Left cardiac atrium (tissue), 4 donors: ENCODE data around the gene CPLX3. TPM values are rescaled to one million over a fixed set of nuclear protein-coding genes. Genes with fewer than 3 reads are reported as not detected.

Source experiments
- ATAC-seq, 2 donors: fragments of 200-7000 bp; cut with Tn5 transposase; one replicate each; pipeline ENCODE4 v1.9.1; 2020; ENCODE audit warnings: mild to moderate bottlenecking in 2 of 2, moderate library complexity in 2 of 2
- DNase-seq: peaks from one replicate; pipeline ENCODE4 v3.0.0-alpha.2; 2020
- intact Hi-C, 2 donors: fragments of 100-400 bp; cut with DNase I; formaldehyde crosslinking; loops; one replicate each; pipeline versions ENCODE4 v1.14.1 to v1.15.1; 2022 to 2023
- total RNA-seq, 2 donors: library from RNA; stranded (reverse); fragmentation: NEBNext Ultra II Directional; extraction: Animal tissue kit (Norgen Biotek cat#: 25700); gene quantifications; one replicate each; pipeline ENCODE4 v1.2.1, GENCODE V29; 2021
- donor health status: DM: no; HTN: yes; CAD: no.
- donor health status: DM: no; HTN: yes; CAD: no; lungs with severe emphysema.
- donor health status: DM: yes; HTN: yes; CAD: no.
- donor health status: Dilated cardiomyopathy.

Gene CPLX3
- total RNA-seq, 2 donors from 2014 or later = 11.0 to 24.5 TPM

DNA sequence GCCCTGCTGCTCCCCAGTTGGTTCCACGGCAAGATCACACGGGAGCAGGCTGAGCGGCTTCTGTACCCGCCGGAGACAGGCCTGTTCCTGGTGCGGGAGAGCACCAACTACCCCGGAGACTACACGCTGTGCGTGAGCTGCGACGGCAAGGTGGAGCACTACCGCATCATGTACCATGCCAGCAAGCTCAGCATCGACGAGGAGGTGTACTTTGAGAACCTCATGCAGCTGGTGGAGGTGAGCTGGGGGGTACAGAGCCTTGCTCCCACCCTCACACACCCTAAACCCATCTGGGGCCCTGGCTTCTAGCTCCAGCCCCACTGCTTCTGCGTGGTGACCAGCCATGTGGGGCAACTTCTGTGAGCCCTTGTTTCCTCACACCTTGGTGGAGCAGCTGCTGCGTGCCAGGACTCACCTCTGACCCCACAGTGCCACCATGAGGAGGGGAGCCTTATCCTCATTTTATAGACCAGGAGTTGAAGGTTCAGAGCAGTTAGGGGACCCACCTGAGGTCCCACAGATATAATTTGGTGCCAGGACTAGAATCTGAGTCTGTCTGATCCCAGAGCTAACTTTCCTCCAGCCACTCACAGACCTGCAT lies 27.1 kb upstream of the CPLX3 start:
- ATAC-seq = no peak
- no peak for DNase-seq
- intact Hi-C loops = no loop called here

DNA sequence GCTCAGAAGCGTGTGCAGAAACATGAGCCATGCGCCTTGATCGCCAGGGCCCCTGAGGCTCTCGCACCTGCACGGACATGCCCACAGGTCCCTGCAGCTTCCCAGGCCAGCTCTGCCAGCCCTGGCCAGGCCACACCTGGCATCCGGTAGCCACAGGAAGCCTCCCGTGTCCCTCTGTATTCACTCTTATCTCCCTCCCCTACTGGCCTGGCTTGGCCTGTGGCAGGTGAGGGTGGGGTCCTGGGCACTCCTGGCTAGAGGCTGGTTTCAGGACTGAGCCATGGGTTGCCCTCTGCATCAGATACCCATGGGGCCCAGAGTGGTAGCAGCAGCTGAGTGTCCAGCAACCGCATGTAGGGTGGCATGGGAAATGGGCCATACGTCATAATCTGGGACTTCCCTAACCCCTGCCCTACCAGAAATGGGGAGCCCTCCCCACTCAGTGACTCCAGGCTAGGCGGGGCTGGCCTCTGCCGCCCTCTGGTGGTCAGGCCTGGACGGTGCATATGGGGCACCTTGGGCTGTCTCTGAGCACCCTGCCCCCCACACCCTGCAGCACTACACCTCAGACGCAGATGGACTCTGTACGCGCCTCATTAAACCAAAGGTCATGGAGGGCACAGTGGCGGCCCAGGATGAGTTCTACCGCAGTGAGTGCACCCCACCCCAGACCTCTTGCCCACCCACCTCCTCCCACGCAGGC lies 26.4 kb upstream of the CPLX3 start:
- intact Hi-C loops = loop anchor here in 1 of 2 donors (1.0 kb wide), 1 partner anchor 29 kb away; no protein-coding TSS in a partner anchor
- ATAC-seq = peak; percentile 87 to 90
- peak; percentile 78 for DNase-seq

DNA sequence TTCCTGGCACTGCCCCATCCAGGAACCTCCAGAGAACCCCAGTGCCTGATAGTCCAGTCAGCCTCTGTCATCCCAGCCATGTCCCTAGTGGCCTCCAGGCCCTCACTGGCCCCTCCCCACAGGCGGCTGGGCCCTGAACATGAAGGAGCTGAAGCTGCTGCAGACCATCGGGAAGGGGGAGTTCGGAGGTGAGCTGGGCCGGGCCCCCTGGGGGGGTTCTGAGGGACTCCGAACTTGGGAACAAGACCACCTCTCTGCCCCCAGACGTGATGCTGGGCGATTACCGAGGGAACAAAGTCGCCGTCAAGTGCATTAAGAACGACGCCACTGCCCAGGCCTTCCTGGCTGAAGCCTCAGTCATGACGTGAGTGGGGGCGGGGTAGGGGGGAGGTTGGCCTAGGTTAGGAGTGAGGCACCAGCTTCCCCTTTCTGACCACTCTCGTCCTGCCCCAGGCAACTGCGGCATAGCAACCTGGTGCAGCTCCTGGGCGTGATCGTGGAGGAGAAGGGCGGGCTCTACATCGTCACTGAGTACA lies 25.8 kb upstream of the CPLX3 start:
- ATAC-seq (peak in 1 of 2 donors; percentile 4), DNase-seq (no peak)
- intact Hi-C loops = loop anchor here in 1 of 2 donors (1.0 kb wide), 1 partner anchor 29 kb away; no protein-coding TSS in a partner anchor

DNA sequence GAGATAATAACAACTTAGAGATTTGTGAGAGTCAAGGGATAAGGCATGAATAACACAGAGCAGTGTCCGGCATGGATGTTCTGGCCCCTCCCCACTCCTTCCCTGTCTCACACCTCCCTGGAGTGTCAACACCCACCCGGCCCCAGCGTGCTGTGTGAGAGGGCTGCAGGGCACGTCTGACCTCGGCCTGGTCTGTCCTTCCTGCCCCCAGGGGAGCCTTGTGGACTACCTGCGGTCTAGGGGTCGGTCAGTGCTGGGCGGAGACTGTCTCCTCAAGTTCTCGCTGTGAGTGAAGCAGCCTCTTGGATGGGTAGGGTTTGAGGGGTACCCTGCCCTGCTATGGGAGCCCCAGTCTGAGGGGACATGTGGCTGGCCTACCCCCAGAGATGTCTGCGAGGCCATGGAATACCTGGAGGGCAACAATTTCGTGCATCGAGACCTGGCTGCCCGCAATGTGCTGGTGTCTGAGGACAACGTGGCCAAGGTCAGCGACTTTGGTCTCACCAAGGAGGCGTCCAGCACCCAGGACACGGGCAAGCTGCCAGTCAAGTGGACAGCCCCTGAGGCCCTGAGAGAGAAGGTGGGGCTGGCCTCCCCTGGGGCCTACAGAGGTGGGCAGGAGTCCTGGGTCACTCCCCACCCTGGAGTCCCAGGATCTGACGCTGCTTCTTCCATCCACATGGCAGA lies 25.0 kb upstream of the CPLX3 start:
- intact Hi-C loops = no loop called here
- ATAC-seq (no peak), DNase-seq (no peak)

DNA sequence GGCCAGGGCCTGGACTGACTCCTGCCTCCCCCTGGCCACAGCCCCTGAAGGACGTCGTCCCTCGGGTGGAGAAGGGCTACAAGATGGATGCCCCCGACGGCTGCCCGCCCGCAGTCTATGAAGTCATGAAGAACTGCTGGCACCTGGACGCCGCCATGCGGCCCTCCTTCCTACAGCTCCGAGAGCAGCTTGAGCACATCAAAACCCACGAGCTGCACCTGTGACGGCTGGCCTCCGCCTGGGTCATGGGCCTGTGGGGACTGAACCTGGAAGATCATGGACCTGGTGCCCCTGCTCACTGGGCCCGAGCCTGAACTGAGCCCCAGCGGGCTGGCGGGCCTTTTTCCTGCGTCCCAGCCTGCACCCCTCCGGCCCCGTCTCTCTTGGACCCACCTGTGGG lies 24.1 kb upstream of the CPLX3 start:
- intact Hi-C loops = no loop called here
- ATAC-seq = no peak
- no peak for DNase-seq

DNA sequence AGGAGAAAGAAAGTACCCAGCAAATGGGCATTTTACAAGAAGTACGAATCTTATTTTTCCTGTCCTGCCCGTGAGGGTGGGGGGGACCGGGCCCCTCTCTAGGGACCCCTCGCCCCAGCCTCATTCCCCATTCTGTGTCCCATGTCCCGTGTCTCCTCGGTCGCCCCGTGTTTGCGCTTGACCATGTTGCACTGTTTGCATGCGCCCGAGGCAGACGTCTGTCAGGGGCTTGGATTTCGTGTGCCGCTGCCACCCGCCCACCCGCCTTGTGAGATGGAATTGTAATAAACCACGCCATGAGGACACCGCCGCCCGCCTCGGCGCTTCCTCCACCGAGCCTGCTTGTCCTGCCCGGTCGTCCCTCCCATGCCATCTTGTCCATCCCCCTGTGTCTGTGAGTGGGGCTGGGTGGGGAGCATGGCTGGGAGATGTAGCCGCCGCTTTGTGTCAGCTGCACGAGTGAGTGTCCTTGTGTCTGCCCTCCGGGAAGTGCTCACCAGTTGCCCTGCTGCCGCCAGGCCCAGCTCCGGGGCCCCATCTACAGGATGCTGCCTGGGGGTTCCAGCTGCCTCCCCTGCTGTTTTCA lies 23.5 kb upstream of the CPLX3 start:
- no peak for DNase-seq
- intact Hi-C loops = no loop called here
- no peak for ATAC-seq

DNA sequence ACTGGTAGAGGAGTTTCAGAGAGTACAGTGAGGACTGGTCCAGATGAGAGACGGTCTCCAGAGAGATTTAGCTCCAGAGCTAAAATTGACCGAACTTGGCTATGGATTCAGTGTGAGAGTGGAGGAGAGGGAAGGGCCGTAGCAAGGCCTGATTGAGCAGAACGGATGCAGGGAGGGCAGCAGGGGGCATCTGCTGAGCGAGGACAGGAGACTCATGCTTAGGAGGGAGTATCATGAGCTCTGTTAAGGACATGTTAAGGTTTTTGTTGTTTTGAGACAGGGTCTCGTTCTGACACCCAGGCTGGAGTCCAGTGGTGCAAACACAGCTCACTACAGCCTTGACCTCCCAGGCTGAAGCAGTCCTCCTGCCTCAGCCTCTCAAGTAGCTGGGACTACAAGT lies 21.5 kb upstream of the CPLX3 start:
- ATAC-seq (no peak), DNase-seq (no peak)
- intact Hi-C loops = no loop called here

DNA sequence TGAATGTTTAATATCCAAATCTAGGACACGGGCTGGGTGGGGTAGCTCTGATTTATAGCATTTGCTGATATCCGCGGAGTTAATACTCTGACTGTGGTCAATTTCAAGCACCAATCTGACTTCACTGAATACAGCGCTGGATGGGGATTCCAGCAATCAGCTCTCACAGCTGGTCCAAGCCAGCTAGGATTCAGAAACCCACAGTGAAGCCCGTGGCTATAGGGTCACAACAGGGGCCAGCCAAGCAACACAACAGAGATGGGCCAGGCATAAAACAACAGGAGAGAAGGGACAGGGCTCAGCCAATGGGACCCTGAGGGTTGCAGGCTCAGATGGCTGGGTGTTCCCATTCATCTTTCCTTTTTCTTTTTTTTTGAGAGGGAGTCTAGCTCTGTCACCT lies 19.1 kb upstream of the CPLX3 start:
- intact Hi-C loops = no loop called here
- DNase-seq (no peak), ATAC-seq (no peak)

DNA sequence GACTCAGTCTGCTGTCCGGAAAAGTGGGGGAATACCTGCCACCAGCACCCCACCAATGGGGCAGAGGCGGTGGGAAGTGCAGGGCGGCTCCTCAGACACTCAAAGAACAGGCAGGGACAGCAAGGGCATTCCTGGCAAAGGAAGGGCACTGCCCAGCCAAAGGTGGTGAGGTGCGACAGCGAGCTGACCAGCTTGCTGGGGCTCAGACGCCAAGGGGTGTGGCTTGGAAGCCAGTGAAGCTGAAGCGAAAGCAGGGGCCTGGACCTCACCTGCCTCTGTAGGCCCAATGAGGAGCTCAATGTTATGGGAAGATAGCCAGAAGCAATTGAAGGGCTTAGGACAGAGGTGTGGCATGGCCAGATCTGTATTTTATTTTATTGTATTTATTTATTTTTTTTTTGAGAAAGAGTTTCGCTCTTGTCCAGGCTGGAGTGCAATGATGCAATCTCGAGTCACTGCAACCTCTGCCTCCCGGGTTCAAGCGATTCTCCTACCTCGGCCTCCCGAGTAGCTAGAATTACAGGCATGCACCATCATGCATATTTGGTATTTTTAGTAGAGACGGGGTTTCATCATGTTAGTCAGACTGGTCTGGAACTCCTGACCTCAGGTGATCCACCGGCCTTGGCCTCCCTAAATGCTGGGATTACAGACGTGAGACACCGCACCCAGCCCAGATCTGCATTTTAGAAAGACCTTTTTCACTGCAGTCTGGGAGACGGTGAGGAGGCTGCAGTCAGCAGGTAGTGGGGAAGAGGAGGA lies 18.2 kb upstream of the CPLX3 start:
- intact Hi-C loops = no loop called here
- DNase-seq (no peak), ATAC-seq (peak; percentile 52 to 73)

DNA sequence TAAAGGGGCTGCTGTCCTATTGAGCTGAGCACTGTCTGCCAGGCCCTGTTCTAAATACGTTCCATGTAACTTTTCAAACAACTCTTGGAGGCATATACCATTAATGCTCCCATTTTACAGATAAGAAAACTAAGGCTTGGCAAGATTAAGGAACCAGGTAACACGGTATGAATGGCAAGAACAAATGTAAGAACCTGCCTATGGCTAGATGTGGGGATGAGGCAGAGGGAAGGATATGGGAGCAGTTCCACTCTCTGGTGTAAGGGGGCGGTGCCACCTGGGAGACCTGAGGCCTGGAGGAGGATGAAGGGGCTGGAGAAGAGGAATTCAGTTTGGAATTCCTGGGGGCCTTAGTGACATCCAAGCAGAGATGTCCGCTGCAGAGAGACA lies 17.6 kb upstream of the CPLX3 start:
- intact Hi-C loops = no loop called here
- DNase-seq = no peak
- ATAC-seq = no peak

DNA sequence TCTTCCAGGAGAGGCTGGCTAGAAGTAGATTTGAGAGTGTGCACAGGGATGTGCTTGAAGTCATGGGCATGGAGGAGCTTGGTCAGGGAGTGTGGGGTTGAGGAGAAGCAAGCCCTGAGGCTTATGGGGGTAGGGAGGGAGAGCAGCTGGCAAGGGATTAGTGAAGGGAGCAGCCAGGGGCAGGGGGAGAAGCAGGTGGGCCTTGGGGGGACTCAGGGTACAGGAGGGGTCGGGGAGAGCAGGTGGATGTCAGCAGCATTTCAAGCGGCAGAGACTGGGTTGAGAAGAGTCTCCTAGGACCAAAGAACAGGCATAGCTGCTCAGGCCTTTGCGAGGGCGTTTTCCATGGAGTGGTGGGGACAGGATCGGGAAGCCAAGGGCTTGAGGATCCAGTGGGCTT lies 17.2 kb upstream of the CPLX3 start:
- ATAC-seq = no peak
- DNase-seq = no peak
- intact Hi-C loops = no loop called here

DNA sequence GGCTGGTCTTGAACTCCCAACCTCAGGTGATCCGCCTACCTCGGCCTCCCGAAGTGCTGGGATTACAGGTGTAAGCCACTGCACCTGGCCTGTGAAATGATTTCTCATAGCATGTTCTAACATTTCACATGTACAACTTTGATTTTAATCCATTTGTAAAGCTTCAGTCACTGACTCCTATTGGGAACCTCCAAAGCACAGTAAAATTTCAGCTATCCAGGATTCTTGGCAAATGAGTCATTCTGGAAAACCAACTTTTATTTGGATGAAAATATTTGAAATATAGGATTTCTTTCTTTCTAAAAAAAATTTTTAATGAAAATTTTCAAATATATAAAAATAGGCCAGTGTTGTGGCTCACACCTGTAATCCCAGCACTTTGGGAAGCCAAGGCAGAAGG lies 16.5 kb upstream of the CPLX3 start:
- ATAC-seq (no peak), DNase-seq (no peak)
- intact Hi-C loops = no loop called here

DNA sequence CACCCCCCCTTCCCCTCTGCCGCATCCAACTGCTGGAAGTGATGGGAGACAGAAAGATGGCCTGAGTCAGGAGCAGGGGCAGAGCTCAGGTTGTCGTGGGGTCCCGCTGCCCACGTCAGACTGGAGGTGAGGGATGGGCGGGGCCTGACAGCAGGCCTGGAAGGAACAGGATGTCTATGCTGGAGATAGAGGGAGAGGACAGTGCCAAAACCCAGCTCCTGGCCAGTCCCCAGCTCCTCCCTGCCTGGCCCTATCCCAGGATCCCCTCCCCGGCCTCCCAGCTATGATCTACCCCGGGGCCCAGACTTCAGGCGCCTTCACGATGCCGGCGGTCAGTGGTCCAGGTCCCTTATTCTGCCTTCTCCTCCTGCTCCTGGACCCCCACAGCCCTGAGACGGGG lies 13.9 kb upstream of the CPLX3 start, which contains the start of gene LMAN1L:
Gene LMAN1L, plus strand, starts transcription at position 303 of the 400 bp plus-strand sequence. Its CDS starts 20 bp downstream, at position 323.
- intact Hi-C loops = no loop called here
- ATAC-seq = peak; percentile 64 to 66
- peak; percentile 62 for DNase-seq

DNA sequence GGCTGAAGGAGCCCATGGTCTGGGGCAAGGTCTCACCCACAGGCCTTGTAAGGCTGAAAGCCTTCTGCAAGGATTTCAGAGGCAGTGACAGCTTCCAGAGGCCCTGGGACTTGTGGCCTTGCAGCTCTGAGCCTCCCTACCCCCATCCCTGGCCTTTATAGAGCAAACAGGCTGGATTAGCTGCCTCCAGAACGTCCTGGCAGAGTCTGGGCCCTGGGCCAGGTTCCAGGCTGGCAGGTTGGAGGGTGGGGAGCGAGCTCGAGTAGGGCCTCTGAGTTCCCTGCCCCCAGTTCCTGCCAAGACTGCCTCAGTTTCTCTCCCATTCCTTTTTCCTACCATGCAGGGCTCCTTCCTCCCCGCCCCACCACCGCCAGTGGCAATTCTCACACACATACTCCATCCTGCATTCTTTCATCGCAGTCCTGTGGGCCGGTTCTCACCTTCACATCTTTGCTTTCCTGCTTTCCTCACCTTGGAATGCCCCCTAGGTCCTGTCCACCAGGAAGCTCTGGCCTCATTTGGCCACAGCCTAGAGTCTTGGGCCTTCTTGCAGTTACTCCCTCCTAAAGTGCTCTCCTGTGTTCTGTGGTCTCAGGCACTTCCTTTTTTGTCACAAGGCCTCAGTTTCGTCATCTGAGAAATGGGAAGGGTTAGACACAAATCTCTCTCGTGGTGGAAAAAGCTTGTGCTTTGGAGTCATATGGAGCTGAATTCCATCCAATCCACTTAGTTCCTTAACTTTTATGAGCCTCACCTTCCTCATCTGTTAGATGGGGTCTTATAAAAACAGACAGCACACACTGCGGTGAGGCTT lies 11.1 kb upstream of the CPLX3 start:
- peak; percentile 12 to 28 for ATAC-seq
- peak; percentile 58 for DNase-seq
- intact Hi-C loops = no loop called here

DNA sequence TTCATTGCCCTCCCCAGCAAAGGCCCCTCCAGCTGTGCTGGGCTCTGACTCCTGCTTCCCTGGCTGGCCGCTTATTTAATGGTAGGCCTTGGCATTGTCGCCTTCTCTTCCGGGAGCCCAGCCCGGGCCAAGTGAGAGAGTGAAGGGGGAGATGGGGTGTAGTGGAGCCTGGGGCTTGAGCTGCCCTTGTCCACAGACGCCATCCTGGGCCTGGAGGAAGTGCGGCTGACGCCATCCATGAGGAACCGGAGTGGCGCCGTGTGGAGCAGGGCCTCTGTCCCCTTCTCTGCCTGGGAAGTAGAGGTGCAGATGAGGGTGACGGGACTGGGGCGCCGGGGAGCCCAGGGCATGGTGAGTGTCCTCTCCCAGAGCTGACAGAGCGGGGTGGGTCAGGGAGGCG lies 10.5 kb upstream of the CPLX3 start:
- no peak for ATAC-seq
- intact Hi-C loops = no loop called here
- DNase-seq = no peak

DNA sequence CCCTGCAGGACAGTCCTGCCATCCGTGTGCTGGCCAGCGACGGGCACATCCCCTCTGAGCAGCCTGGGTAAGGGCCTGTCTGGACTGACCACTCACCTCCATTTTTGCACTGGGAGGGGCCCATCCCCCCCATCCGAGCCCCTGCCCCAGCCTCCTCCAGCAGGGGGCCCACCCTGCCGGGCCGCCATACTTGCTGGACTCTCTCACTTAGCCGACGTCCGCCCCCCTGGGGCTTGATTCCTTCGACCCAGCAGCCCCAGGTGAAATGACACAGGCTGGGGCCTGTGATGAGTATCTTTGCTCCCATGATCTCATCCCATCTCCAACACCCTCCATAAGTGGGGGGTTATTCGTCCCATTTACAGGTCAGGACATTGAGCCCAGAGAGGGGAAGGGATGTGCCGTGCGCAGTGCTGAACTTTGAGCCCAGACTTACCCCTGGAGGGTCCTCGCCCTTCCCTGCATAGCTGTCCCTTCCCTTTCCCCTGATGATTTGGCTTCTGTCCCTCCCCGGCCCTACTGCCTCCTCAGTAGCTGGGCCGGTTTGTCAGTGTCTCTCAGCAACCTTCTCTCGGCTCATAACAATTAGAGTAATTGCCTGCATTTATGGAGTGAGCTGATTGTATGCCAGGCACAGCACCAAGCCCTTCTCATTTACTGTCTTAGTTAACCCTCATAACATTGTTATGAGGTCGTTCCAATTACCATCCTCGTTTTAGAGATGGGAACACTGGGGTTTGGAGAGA lies 9.6 kb upstream of the CPLX3 start:
- DNase-seq (no peak), ATAC-seq (no peak)
- intact Hi-C loops = no loop called here

DNA sequence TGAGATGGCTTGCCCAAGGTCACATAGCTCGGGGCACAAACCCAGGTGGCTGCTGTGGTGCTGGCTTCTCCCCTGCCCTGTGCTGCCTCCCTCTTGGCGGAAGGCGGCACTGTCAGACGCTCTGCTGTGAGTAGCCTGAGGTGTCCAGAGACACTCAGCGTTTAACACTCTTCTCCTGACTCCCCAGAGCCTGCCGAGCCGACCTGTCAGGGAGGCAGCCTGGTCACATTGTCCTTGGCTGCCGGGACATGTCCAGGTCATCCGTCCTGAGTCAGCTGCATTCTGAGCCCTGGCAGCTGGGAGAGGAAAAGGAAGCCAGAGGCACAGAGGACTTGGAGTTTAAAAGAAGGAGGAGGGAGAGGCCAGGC lies 9.1 kb upstream of the CPLX3 start:
- ATAC-seq (peak; percentile 70 to 76), DNase-seq (peak; percentile 69)
- intact Hi-C loops = no loop called here

DNA sequence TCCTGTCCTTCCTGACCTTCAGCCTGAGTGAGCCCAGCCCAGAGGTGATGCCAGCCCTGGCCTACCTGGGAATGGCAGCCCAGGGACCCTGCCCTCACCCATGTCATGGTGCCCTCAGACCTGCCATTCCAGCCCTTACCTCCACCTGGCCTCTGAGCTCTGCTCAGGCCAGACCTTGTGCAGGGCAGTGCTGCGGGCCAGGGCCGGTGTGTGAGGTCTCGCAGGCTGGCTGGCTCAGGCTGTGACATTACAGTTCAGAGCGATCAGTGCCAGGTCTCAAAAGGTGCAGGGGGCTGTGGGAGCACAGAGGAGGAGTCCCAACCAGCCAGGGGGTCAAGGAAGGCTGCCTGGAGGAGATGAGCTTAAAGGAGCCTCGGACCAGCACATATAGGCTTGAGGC lies 6.4 kb upstream of the CPLX3 start:
- DNase-seq (no peak), ATAC-seq (no peak)
- intact Hi-C loops = no loop called here
